Inferior parietal cortex (tissue), 1 donor: ENCODE results near the gene KCNE4.

Experiments
- DNase-seq: peaks from one replicate; pipeline ENCODE4 v3.0.0-alpha.2; 2016; ENCODE audit errors: extremely low spot score

Gene KCNE4

GRCh38 chr2:223041527-223042109, 10.4 kb upstream of the KCNE4 start:
- DNase-seq: no peak

DNA sequence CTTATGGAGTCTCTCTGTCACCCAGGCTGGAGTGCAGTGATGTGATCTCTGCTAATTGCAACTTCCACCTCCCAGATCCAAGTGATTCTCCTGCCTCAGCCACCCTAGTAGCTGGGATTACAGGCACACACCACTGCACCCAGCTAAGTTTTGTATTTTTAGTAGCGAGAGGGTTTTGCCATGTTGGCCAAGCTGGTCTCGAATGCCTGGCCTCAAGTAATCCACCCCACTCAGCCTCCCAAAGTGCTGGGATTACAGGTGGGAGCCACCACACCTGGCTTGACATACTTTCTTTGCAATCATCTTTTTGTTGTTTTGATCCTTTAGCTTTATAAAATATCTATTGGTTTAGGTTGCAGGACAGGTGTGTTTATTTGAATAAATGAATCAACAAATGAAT, 9.7 kb upstream of the KCNE4 start:
- no peak for DNase-seq

DNA sequence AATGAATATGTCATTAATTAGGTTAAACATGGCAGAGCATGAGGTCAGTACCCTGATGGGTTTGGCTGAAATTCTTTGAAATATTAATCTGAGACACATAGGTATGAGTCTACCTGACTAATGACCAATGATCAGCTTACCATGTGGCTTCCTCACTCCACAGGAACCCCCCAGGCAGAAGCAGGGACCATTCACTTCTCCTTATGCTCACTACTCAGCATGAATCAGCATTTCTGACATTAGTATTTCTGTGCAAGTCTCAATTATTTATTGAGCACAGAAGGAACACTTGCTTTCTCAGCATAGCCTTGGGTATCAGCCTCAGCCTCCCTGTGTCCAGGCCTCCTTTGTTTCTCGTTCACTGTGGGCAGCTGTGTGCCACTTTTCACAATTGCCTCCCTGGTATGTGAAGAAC, 9.3 kb upstream of the KCNE4 start:
- no peak for DNase-seq

DNA sequence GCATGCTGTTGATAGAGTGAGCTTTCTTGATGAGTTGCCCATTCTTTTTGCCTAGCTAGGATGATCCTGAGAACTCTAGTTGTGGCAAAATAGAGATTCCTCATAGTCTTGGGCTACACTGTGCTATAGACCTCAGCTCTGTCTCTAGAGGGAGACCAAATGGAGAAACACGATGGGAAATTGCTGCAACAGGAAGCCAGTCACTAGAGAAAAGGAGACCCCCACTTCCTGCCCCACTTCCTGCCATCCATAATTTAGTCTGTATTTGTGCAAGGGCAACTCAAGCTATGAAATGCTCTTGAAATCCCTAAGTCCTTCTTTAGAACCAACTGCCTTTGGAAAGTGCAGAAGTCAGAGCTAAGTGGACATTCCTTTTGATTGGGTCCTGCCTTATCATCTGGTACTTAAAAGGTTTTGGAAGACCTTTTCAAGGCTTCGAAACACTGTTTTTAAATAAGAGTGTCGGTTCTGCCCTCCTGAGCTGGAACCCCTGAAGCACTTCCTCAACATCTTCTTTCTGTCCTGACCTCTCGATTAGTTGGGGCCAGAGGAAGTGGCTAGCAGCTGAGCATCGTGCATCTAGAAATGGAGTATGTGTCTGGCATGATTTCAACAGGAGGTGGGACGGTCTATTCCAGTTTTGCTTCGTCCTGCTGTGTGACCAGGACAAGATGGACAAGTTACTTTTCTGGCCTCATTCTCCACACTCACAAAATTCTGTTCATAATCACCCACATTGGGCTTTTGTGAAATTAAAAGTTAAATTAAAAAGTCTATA, 8.6 kb upstream of the KCNE4 start:
- no peak for DNase-seq

- DNase-seq: no peak
Measured at GRCh38 chr2:223044092-223044836, 7.7 kb upstream of the KCNE4 start.

DNA sequence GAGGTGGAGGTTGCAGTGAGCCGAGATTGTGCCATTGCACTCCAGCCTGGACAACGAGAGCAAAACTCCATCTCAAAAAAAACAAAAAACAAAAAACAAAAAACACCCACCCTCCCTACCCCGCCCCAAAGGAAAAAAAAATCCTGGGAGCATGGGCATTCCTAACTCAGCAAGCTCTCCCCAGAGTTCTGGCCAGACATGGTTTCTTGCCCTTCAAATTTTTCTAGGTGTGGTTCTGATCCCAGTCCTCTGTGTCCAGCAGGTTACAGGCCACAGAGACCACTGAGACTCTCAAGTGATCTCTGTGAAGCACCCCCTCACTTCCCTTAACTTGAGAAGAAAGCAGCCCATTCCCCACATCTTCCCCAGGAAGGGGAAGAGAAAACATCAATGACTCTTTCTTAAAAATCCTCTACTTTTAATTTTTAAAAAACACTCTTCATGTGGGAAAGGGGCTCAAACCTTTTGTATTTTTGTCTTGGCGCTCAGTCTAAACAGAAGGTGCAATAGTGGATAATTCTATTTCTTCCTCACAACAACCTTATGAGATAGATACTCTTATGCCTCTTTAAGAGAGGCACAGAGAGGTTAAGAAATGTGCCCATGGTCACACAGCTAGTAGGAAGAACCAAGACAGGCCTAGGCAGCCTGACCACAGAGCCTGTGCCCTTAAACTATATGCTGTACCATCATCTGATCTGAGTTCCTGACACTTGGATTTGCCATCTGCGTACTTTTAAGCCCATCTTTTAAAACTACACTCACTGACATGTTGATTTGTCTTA, 6.9 kb upstream of the KCNE4 start:
- DNase-seq: no peak

- no peak for DNase-seq
Measured at GRCh38 chr2:223046470-223047040, 5.4 kb upstream of the KCNE4 start.

GRCh38 chr2:223047260-223047761, 4.7 kb upstream of the KCNE4 start:
- DNase-seq: no peak

DNA sequence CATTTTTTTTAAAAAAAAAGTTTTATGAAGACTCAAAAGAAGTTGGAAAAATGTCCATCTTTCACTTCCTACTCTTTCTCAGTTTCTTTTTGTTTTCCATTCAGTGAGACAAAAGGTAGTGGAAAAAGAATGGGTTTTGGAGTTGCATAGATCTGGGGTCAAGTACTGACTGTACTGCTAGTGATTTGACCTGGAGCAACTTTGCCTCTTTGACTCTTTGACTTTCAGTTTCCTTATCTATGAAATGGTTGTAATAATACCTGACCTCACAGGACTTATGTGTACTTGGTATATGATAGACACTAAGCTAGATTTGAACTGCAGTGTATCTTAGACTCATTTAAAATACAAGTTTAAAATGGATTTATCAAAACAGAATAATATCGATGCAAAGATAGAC, 3.5 kb upstream of the KCNE4 start:
- DNase-seq: no peak

DNA sequence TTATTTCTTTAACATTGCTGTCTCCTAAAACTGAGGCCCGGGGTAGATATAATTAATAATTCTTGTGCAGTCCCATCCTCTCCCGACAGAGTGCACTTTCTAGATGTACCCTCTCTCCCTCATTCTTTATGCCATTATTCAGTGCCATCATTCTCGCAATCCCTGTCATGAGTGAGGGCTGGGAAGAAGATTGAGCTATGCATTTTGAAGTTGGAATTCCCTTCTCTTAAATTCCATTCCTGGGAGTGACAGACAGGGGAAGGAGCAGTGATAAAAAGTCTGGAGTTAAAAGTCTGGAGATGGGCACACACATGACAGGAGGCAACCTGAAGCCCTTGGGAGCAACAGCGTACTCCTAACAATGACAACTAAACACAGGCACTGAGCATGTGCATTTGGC, 2.6 kb upstream of the KCNE4 start:
- no peak for DNase-seq

- no peak for DNase-seq
Measured at GRCh38 chr2:223050188-223050587, 1.8 kb upstream of the KCNE4 start.

DNA sequence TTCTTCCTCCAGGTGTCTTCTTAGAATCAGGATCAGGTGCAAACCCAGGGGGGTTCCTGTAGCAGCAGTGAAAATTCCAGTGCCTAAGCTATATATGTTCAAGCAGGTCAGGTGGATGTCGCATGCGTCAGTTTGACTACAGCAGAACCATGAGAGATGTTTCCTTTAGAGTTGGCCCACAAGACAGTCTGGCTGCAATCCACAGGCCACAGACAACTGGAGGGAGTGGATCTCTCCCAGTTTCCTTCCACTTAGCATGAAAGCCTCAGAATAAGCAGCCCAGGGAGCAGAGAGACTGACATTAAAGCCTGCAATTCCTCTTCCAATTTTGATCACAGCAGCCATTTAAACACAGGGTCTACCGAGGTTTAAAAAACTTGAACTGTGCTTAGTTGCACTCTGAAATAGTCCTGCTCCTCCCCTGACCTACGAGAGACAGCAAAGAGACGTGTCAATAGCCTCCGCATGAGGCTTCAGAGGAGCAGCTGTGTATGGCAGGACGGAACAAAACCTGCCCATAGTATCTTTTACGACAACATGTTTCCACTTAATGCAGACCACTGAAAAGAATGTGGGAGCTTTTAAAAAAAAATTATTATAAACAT, 988 bp upstream of the KCNE4 start:
- DNase-seq: no peak

GRCh38 chr2:223052548-223053483, 826 bp downstream of the KCNE4 start:
- DNase-seq: no peak

- DNase-seq: no peak
Measured at GRCh38 chr2:223053484-223054192, 1.6 kb downstream of the KCNE4 start.

DNA sequence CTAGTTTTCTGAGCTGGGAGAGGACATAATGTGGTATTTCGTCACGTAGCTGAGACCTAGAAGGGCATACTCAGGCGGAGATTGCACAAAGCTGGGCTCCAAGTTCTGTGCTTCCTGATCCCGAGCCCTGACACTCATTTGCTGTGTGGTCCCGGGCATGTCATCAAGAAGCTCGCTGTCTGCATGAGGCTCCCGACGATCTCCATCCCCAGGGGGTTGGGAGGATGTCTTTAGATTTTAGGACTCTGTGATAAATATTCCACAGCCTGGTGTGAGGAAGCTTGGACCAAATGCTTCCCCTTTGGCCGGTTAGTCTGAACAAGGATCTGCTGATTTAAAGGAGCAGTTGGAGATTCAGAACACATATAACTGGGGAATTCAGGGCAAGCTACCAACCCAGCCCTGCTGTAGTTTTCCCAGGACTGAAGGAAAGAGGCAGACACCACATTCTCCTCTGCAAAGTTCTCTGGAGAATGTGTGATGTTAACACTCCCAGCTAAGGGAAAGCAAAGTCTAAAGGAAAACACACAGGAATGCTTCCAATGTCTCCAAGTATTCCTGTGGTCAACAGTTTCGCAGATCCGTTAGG, 2.3 kb downstream of the KCNE4 start:
- DNase-seq: no peak

GRCh38 chr2:223055140-223055539, 3.1 kb downstream of the KCNE4 start:
- no peak for DNase-seq

DNA sequence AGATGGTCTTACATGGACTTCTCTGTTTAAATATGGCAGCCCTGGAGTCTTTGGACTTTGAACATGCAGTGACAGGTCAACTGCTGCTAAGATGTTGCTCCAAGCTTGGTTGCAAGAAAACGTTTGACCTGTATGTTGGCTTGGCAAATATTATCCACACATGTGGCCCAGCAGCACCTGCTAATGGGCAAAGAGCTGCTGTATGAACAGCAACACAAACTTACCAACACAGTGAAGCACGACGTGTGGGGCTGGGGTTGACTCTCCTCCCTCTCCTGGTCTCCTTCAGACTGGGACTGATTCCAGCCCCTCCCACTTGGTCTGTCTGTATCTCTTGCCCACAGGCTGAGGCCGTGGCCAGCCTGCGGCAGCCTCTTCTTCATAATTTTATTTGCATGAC, 3.8 kb downstream of the KCNE4 start:
- no peak for DNase-seq

DNA sequence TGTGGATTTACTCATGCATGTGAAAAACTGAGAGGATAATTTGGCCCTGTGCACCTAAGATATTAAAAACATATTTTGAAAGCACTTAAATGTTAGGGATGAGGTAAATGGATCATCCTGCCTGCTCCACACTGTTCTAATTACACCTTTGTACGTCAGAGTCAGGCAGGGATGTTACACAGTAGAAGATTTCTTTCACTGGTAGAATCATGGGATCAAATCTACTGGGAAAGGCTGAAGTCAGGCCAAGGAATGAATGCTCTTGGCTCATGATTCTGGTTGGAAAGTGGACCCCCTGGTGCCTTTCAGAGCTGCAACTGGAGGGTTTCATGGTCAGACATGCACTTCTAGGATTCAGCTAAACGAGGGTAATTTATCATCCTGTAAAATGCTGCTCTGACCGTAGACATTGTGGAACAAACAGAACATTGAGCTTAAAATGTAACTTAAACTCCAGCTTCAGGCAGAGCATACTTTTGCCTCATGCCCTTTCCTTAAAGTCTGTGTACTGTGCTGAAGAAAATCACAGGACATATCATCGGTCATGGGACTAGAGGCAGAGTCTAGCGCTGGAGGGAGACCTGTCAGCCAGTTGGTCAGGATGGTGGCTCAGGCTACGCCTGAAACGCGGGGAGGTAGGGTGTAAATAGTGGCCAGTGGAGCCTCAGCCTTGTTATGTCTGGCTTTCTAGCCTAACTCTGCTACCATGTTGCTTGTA, 4.9 kb downstream of the KCNE4 start:
- no peak for DNase-seq
